B cell (primary cell): ENCODE results near the gene IFNA16. TPM values are rescaled to one million over a fixed set of nuclear protein-coding genes. Genes with fewer than 3 reads are reported as not detected.
"Not testable (repeated sequence)": the region's sequence is repeated elsewhere in the genome, so short reads cannot be mapped to it uniquely, and the experiment has no call there.

ENCODE experiments used
- ATAC-seq: fragments of 200-7000 bp; cut with Tn5 transposase; one replicate; pipeline ENCODE4 v1.10.0; 2021; ENCODE audit warnings: low read depth, mild to moderate bottlenecking, moderate number of reproducible peaks, moderate library complexity
- CTCF ChIA-PET: fragments of 350-600 bp; sonication (Branson Sonifier 250); formaldehyde crosslinking; loops from one replicate; lab custom pipeline; 2021; ENCODE audit warnings: antibody characterized with exemption, inconsistent platforms; lab: Charles Lee
- POLR2A ChIA-PET: fragments of 350-600 bp; sonication (Branson Sonifier 250); formaldehyde crosslinking; loops from one replicate; lab custom pipeline; 2021; ENCODE audit warnings: antibody characterized with exemption; lab: Charles Lee
- DNase-seq: peaks from one replicate; pipeline ENCODE4 v3.0.0; 2013
- H2AFZ ChIP-seq: 2 replicates; pipeline ENCODE4 v1.6.1; 2012; ENCODE audit warnings: mild to moderate bottlenecking, low read depth, low read length; ENCODE audit not compliant: insufficient read depth, poor library complexity, severe bottlenecking
- H3K27ac ChIP-seq, 2 donors: 1 replicate in 1 of 2; 2 replicates in 1 of 2; pipeline ENCODE4 v1.5.1; 2012 to 2013; ENCODE audit warnings: low read length in 2 of 2, mild to moderate bottlenecking in 2 of 2, moderate library complexity in 1 of 2
- H3K27me3 ChIP-seq, 4 experiments: fragments of 200-600 bp in 1 of 4; sonication (generic) in 1 of 4; replicated peaks in 1 of 4; 1 replicate in 2 of 4; 2 replicates in 2 of 4; pipeline versions ENCODE4 v1.6.1 to v1.7.0; 2013 to 2016; ENCODE audit warnings: low read length in 3 of 4, mild to moderate bottlenecking in 2 of 4, mixed read lengths in 1 of 4, moderate library complexity in 1 of 4; ENCODE audit not compliant: insufficient read depth in 4 of 4, control insufficient read depth in 3 of 4; ENCODE audit errors: control extremely low read depth in 1 of 4
- H3K36me3 ChIP-seq, 2 experiments: replicated peaks in 1 of 2; 1 replicate in 1 of 2; 2 replicates in 1 of 2; pipeline versions ENCODE4 v1.6.1 to v1.7.1; 2013; ENCODE audit warnings: low read length in 1 of 2; ENCODE audit not compliant: insufficient read depth in 2 of 2, control insufficient read depth in 1 of 2; ENCODE audit errors: control extremely low read depth in 1 of 2, extremely low read depth in 1 of 2
- H3K4me1 ChIP-seq, 2 donors: fragments of 200-600 bp in 1 of 2; sonication (generic) in 1 of 2; 1 replicate in 1 of 2; 2 replicates in 1 of 2; pipeline versions ENCODE4 v1.5.1 to v1.6.1; 2013 to 2017; ENCODE audit warnings: low read length in 2 of 2; ENCODE audit not compliant: control insufficient read depth in 2 of 2, insufficient read depth in 2 of 2
- H3K4me2 ChIP-seq: replicated peaks from 2 replicates; pipeline ENCODE3; 2012; ENCODE audit warnings: mild to moderate bottlenecking, low read depth, low read length; ENCODE audit not compliant: poor library complexity, severe bottlenecking
- H3K4me3 ChIP-seq, 5 experiments: fragments of 200-600 bp in 1 of 5; sonication (generic) in 1 of 5; 1 replicate in 3 of 5; 2 replicates in 2 of 5; pipeline versions ENCODE4 v1.5.1 to v1.7.0; 2011 to 2016; ENCODE audit warnings: low read length in 4 of 5, mild to moderate bottlenecking in 4 of 5, low read depth in 2 of 5, control low read depth in 1 of 5, moderate library complexity in 1 of 5; ENCODE audit not compliant: insufficient read depth in 1 of 5; ENCODE audit errors: control extremely low read depth in 1 of 5, extremely low read depth in 1 of 5
- H3K79me2 ChIP-seq: fragments of 200-600 bp; sonication (generic); one replicate; pipeline ENCODE4 v1.6.0; 2016; ENCODE audit warnings: low read length; ENCODE audit not compliant: control insufficient read depth, insufficient read depth
- H3K9ac ChIP-seq: fragments of 200-600 bp; sonication (generic); 2 replicates; pipeline ENCODE4 v1.6.1; 2017; ENCODE audit warnings: mild to moderate bottlenecking, low read length, moderate library complexity
- H3K9me3 ChIP-seq, 3 donors: one replicate each; pipeline versions ENCODE4 v1.6.1 to v1.7.1; 2013; ENCODE audit warnings: low read length in 2 of 3; ENCODE audit not compliant: control insufficient read depth in 2 of 3, insufficient read depth in 1 of 3; ENCODE audit errors: control extremely low read depth in 1 of 3
- H4K20me1 ChIP-seq: 2 replicates; pipeline ENCODE4 v1.6.0; 2012; ENCODE audit warnings: mild to moderate bottlenecking, low read length; ENCODE audit not compliant: insufficient read depth, control insufficient read depth, poor library complexity, severe bottlenecking
- H3K27ac Mint-ChIP-seq: one replicate; pipeline ENCODE4 v1.8.0; 2021; ENCODE audit warnings: mixed read lengths
- H3K27me3 Mint-ChIP-seq: one replicate; pipeline ENCODE4 v1.8.0; 2021; ENCODE audit warnings: mixed read lengths
- H3K4me1 Mint-ChIP-seq: one replicate; pipeline ENCODE4 v1.8.0; 2021; ENCODE audit warnings: mixed read lengths
- H3K4me3 Mint-ChIP-seq: one replicate; pipeline ENCODE4 v1.8.0; 2021; ENCODE audit warnings: mixed read lengths
- H3K9me3 Mint-ChIP-seq: one replicate; pipeline ENCODE4 v1.8.0; 2022; ENCODE audit warnings: mixed read lengths; ENCODE audit not compliant: insufficient read depth
- EZH2 ChIP-seq: IDR thresholded peaks from 2 replicates; pipeline ENCODE4 v1.6.1; 2012; ENCODE audit warnings: borderline replicate concordance, low read depth, mild to moderate bottlenecking, moderate library complexity, low read length; ENCODE audit not compliant: insufficient read depth, poor library complexity, severe bottlenecking
- WGBS: methylation state at CpG from one replicate; pipeline ENCODE4 v1.1.5; 2013; ENCODE audit warnings: missing lambda C conversion rate; ENCODE audit not compliant: insufficient coverage; 5-methylcytosine and 5-hydroxymethylcytosine counted together
- intact Hi-C: fragments of 100-400 bp; cut with micrococcal nuclease; formaldehyde crosslinking; loops from one replicate; pipeline ENCODE4 v1.10.0; 2022
- polyA plus RNA-seq: library from polyadenylated mRNA; depleted of rRNA; stranded (reverse); fragments of >200 nt; gene quantifications from 2 replicates; pipeline ENCODE4 v1.2.3, GENCODE V29; 2012
- total RNA-seq, 2 donors: library from RNA; stranded (reverse); fragments of 120-200 nt in 1 of 2; gene quantifications; 1 replicate in 1 of 2; 2 replicates in 1 of 2; pipeline versions ENCODE4 v1.2.3 to v1.2.4, GENCODE V29; 2013 to 2022
- TF ChIP-seq, protein P1 (sequence below): fragments of 200-600 bp; IDR thresholded peaks from one replicate; pipeline ENCODE4 v1.8.0; 2022; ENCODE audit warnings: antibody characterized with exemption, mild to moderate bottlenecking

The IFNA16 gene
- total and polyA plus RNA-seq, 2 donors (not counting 1 experiment from before 2014, with no cell fraction given) = not detected

DNA sequence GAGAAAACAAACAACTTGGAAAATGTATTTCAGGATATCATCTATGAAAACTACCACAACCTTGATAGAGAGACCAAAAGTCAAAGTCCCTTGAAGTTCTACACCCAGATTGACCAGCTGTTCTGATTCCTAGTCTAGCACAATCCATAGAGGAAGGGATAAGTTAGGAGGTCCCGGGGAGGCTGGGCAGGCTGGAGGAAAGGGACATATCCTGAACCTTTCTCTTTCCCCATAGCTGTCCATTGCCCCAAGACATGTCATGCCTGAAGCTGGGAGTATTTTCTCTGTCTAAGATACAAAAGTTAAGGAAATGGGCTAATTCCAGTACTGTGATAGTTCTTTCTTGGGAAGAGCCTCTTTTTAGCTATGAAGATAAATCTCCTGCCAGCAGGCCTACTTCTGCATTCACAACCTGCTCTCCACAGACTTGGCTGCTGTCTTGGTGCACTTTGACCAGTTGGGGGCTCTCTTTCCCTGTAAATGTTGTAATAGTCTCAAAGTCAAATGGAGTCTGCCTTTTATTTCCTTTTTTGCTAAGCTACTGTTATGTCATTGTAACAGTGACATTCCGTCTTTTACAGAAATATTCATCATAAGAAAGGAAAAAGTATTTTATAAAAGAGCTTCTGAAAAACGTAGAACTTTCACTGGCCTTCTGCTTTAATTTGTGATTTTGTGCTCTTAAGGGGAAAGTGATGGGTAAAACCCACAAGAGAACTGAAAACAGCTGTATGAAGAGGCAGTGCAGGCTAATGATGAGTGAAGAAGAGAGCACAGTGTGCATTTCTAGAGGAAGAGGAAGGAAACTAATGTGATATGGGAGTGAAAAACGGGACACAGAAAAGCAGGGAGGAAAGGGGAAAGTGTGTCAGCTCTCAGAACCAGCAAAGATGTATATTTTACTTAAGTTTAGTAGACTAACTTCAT, 34.0 kb downstream of the IFNA16 start:
- peak; percentile 32 for DNase-seq
- intact Hi-C loops = loop anchor here (1.0 kb wide), 1 partner anchor 606 kb away; no protein-coding TSS in a partner anchor
- TF ChIP-seq, protein P1, sequence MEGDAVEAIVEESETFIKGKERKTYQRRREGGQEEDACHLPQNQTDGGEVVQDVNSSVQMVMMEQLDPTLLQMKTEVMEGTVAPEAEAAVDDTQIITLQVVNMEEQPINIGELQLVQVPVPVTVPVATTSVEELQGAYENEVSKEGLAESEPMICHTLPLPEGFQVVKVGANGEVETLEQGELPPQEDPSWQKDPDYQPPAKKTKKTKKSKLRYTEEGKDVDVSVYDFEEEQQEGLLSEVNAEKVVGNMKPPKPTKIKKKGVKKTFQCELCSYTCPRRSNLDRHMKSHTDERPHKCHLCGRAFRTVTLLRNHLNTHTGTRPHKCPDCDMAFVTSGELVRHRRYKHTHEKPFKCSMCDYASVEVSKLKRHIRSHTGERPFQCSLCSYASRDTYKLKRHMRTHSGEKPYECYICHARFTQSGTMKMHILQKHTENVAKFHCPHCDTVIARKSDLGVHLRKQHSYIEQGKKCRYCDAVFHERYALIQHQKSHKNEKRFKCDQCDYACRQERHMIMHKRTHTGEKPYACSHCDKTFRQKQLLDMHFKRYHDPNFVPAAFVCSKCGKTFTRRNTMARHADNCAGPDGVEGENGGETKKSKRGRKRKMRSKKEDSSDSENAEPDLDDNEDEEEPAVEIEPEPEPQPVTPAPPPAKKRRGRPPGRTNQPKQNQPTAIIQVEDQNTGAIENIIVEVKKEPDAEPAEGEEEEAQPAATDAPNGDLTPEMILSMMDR = peak; percentile 51
- H3K9me3 ChIP-seq, POLR2A ChIA-PET, H3K27ac Mint-ChIP-seq, H3K4me3 Mint-ChIP-seq, H3K4me3 ChIP-seq, H3K9me3 Mint-ChIP-seq, H3K4me2 ChIP-seq, H3K9ac ChIP-seq, H3K27ac ChIP-seq, H3K4me1 ChIP-seq, H3K27me3 ChIP-seq, H3K4me1 Mint-ChIP-seq, H4K20me1 ChIP-seq, H3K79me2 ChIP-seq, H3K36me3 ChIP-seq: not testable (repeated sequence)
- CTCF ChIA-PET = interaction anchor here (0.7 to 1.8 kb wide), 10 partner anchors 9 to 849 kb away, joined by 3 to 9 read pairs (median 4); partner anchors contain the start of gene IFNA7
- H3K27me3 Mint-ChIP-seq = peaks cover 11% of the 10 kb centered on the region
- ATAC-seq = peak; percentile 70
- whole genome bisulfite sequencing = no CpG with 5 or more reads among the region's 4 CpGs
- peak overlapping the region; percentile 60 for H2AFZ ChIP-seq

GRCh38 chr9:21174671-21175070, 42.4 kb downstream of the IFNA16 start:
- H3K27me3 Mint-ChIP-seq = peaks cover 12% of the 10 kb centered on the region

More at GRCh38 chr9:21174671-21175070, 42.4 kb downstream of the IFNA16 start:
- H3K27ac Mint-ChIP-seq = no peak overlapping the region
- TF ChIP-seq, protein P1 = no peak
- no peak for TF ChIP-seq EZH2
- H3K9me3 Mint-ChIP-seq = no peaks in the 10 kb centered on the region
- Histone ChIP-seq H3K27me3 (no peaks in the 10 kb centered on the region), H3K4me1 (no peaks in the 10 kb centered on the region), H3K9me3 (no peaks in the 10 kb centered on the region), H3K36me3 (no peaks in the 10 kb centered on the region), H3K4me3 (no peak overlapping the region), H2AFZ (no peak overlapping the region), H3K4me2 (no peak overlapping the region), H4K20me1 (no peaks in the 10 kb centered on the region), H3K9ac (no peak overlapping the region), H3K79me2 (no peaks in the 10 kb centered on the region), H3K27ac (no peak overlapping the region)
- no peak for DNase-seq
- POLR2A ChIA-PET = no interaction called here
- CTCF ChIA-PET = interaction anchor here (1.4 kb wide), 1 partner anchor 8 kb away, joined by 3 read pairs; no protein-coding TSS in a partner anchor
- H3K4me1 Mint-ChIP-seq = no peaks in the 10 kb centered on the region
- ATAC-seq = no peak
- WGBS = no CpG with 5 or more reads among the region's 2 CpGs
- H3K4me3 Mint-ChIP-seq = no peak overlapping the region
- intact Hi-C loops = no loop called here
